Measurements from ENCODE around the gene SYF2. TPM values are rescaled to one million over a fixed set of nuclear protein-coding genes. Genes with fewer than 3 reads are reported as not detected.
A peak's percentile ranks its signal among the peaks of the same experiment; 100 is the strongest.
"Not testable (repeated sequence)": the region's sequence is repeated elsewhere in the genome, so short reads cannot be mapped to it uniquely, and the experiment has no call there.

The SYF2 gene
- polyA plus RNA-seq (ENCODE audit: insufficient read length): 56.5 TPM

DNA sequence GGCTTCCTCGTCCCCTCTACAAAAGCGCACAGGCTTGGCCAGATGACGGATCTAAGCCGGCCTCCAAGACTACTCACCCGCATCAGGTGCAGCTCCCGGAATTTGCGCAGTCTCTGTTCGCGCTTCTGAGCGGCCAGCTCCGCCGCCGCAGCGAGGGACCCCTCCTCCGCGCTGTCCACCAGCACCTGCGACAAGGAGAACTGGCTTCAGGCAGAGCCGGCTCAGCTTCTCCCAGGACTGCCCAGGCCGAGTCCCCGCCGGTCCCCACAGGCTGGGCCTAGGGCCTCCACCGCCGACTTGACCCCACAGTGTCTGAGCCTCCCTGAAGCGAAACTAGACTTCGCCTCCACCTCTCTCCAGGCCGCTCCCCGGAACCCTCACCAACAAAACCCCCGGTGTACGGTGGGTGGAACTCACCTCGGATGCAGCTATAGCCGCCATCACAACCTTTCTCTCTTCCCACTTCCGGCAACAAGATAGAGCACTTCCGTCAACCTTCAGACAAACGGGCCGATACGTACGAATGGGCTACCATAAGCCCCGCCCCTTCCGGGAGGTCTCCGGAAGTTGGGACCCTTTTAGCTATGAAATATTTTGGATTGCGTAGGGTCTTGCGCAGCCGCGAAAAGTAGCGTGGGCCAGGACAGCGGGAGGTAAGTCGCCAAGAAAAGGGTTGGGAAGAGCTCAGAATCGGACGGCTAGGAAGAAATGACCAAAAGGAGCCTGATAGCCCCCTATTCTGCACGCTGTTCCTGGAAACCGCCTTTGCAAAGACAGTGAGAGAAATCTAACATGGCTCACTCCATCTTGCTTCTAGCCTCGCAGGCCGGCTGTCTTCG, at the start of gene SYF2:
SYF2 (minus strand) TSS at position 476 of the 839 bp plus-strand sequence; CDS start at position 441, 35 bp downstream.
- DNase-seq (ENCODE audit: low read depth): peak; percentile 93

GRCh38 chr1:25279693-25280111, 47.4 kb upstream of the SYF2 start:
- not testable (repeated sequence) for DNase-seq (ENCODE audit: low read depth)

- DNase-seq (ENCODE audit: low read depth): not testable (repeated sequence)
These were observed 46.5 kb upstream of the SYF2 start for GRCh38 chr1:25278790-25279189.

DNA sequence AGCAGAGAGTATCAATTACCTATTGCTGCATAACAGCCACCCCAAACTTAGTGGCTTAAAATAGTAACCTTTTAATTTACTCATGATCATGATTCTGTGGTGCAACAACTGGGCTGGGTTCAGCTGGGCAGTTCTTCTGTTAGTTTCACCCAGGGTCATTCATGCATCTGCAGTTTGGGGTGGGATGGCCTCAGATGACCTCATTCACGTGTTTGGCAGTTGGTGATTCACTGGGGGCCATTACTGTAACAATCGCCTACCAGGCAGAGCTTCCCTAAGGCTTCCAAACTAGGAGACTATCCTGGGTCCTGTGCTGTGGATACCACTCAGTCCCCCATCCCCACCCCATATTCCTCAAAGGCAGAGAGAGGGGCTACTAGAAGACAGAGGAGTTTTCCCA, 46.1 kb upstream of the SYF2 start:
- not testable (repeated sequence) for DNase-seq (ENCODE audit: low read depth)

GRCh38 chr1:25277295-25277694, 45.0 kb upstream of the SYF2 start:
- DNase-seq (ENCODE audit: low read depth): not testable (repeated sequence)

DNA sequence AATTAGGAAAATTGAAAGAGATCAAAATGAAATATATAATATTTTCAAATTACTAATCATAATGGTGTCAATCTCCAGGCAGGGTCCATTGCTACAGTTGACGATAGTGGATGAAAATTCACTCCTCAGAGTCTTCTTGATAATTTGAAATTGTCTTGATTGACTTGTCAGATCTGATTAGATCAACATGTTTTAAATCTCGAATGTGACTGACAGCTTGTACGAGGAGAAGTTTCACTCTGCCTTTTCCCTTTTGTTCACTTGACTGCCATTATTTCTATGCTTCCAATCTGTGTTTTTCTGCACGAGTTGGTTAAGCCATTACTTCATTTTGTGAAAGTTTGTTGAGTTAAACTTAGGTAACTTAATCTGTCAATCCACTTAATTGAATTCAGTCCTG, 43.3 kb upstream of the SYF2 start:
- not testable (repeated sequence) for DNase-seq (ENCODE audit: low read depth)

GRCh38 chr1:25272238-25272637, 39.9 kb upstream of the SYF2 start, which contains the start of gene RHD:
RHD (plus strand) TSS chr1:25272509; CDS start chr1:25272548, 39 bp downstream.
- DNase-seq (ENCODE audit: low read depth): not testable (repeated sequence)

DNA sequence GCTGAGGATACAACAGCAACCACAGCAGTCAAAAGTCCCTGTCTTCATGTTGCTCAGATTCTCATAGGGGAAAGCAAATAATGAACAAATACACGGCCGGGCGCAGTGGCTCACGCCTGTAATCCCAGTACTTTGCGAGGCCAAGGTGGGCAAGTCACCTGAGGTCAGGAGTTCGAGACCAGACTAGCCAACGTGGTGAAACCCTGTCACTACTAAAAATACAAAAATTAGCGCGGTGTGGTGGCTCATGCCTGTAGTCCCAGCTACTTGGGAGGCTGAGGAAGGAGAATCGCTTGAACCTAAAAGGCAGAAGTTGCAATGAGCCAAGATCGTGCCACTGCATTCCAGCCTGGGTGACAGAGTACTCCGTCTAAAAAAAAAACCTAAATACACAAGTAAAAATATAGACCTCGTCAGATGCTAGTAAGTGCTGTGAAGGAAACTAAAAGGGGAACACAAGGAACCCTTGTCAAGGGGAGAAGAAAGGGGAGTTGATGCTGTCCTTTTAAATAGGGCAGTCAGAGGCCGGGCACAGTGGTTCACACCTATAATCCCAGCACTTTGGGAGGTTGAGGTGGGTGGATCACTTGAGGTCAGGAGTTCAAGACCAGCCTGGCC, 36.0 kb upstream of the SYF2 start:
- not testable (repeated sequence) for DNase-seq (ENCODE audit: low read depth)

GRCh38 chr1:25267288-25268142, 35.2 kb upstream of the SYF2 start:
- not testable (repeated sequence) for DNase-seq (ENCODE audit: low read depth)

DNA sequence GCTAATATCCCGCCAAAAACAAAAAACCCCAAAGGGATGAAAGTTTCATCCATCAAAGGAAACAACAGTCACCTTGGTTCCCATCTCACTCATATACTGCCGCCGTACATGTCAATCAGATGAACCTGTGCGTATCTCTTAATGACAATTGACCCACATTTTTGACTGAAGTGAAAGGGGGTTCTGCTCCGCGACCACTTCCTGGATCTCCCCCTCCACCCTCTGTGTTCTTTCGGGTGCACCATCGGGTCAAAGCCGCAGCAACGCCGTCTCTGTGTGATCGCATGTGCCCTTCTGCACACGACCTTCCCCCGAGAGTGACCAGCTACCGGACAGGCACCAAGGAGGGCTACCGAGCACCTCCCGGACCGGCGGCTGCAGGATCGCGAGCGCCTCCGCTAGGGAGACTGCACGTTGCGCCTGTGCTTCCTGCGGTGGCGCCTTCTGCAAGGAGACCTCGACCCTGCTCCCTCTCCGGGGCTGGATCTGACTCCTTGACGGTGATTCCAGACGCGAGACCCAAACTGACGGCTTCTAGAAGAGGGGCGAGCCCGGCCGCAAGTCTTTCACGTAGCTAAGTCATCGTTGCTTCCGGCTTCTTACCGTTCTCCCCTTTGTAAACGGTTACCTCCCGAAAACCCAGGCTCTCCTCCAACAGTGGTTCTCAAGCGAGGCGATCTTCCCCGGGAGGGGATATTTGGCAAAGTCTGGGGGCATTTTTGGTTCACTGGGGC, 34.4 kb upstream of the SYF2 start:
- DNase-seq (ENCODE audit: low read depth): not testable (repeated sequence)

DNA sequence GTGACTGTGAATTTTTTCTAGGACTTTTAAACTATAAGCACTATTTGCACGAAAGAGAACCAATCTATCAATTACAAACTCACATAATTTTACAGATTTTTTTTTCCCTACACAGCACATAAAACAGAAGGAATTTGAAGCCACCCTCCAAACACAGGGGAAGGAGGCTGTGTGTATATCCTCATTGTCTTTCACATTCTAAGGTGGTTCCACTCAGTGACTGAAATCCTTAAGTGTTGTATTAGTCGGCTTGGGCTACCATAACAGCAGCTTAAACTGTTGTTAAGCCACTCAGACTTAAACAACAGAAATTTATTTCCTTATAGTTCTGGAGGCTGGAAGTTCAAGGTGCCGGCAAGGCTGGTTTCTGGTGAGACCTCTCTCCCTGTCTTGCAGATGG, 28.0 kb upstream of the SYF2 start:
- not testable (repeated sequence) for DNase-seq (ENCODE audit: low read depth)

DNA sequence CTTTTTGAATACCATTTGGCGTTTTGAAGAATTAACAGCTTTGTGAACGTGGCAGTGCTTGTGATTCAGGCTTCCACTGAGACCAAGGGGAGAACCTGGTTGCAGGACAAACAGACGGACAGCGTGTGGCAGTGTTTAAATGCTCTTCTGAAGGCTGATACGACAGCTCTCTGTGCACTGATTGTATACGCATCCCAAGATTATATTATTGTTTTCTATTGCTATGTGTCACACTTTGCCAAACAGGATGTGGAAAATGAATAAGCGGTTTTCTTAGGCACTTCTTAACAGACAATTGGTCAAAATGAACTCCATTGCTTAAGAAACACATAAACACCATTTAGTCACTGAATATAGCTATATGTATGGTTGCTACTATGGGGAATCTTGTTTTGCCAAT, 27.5 kb upstream of the SYF2 start:
- not testable (repeated sequence) for DNase-seq (ENCODE audit: low read depth)

- DNase-seq (ENCODE audit: low read depth): no peak
These were observed 24.9 kb upstream of the SYF2 start for GRCh38 chr1:25257196-25257595.

DNA sequence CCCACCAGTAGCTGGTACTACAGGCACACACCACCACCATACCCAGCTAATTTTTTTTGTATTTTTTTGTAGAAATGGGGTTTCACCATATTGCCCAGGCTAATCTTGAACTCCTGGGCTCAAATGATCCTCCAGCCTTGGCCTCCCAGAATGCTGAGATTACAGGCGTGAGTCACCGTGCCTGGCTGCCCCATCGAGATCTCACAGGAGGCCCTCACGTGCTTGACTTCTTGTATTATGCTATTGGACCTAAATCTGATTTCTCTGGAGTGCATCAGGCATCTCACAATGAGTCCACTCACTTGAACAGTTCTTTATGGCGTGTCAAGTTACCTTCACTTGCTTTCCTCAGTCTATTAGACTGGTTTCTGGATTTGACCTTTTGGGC, 24.3 kb upstream of the SYF2 start:
- DNase-seq (ENCODE audit: low read depth): no peak

GRCh38 chr1:25255706-25256577, 23.6 kb upstream of the SYF2 start:
- no peak for DNase-seq (ENCODE audit: low read depth)

GRCh38 chr1:25253911-25254310, 21.6 kb upstream of the SYF2 start:
- DNase-seq (ENCODE audit: low read depth): no peak

GRCh38 chr1:25247829-25248754, 15.8 kb upstream of the SYF2 start:
- DNase-seq (ENCODE audit: low read depth): no peak

- DNase-seq (ENCODE audit: low read depth): peak; percentile 90
These were observed 14.9 kb upstream of the SYF2 start, which contains the start of gene RSRP1 for GRCh38 chr1:25247024-25247828. RSRP1 (minus strand) TSS chr1:25247454; CDS start chr1:25246963, 491 bp downstream.
